AG10803 (cell line): ENCODE data around the gene UGT1A5.

Source experiments
- DNase-seq: peaks from one replicate; pipeline ENCODE4 v3.0.0; 2010; ENCODE audit warnings: low read depth
- H3K4me3 ChIP-seq: 2 replicates; pipeline ENCODE4 v1.5.1; 2011; ENCODE audit warnings: mild to moderate bottlenecking, low read length, control low read depth
- TF ChIP-seq, protein P1 (sequence below): conservative IDR thresholded peaks from 2 replicates; pipeline ENCODE4 v1.5.1; 2011; ENCODE audit warnings: mild to moderate bottlenecking, low read length, control low read depth, inconsistent platforms

UGT1A5 gene

DNA sequence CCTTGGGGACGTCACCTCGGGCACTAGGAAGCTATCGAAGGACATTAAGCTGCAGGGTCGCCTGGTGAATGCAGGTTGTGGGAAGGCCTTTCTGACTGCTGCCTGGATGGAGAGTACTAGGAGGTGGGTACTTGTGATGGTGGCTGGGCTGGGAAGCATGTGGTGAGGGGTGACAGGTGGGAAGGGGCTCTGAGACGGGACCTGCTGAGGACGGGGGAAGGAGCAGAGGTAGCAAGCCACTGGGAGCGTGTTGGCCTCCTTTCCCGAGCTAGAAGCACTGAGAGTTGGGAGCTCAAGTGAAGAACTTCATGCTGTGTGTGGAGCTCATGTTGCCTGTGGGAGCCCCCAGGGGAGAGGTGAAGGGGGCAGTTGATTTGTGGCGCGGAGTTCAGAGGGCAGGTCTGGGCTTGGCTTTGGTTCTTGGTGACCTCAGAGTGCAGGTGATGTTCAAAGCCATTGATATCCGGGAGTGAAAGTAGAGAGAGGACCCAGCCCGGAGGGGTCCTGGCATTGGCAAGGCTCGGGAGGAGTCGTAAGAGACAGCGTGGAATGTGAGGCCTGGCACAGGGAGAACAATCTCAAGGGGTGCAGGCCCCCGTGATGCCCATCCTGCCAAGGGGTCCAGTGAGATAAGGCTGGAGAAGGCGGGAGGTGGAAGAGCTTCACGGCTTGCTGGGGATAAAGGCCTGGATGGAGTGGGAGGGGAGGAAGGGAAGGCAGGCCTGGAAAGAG lies 78.6 kb downstream of the UGT1A5 start:
- no peak overlapping the region for H3K4me3 ChIP-seq
- DNase-seq: no peak
- TF ChIP-seq, protein P1, sequence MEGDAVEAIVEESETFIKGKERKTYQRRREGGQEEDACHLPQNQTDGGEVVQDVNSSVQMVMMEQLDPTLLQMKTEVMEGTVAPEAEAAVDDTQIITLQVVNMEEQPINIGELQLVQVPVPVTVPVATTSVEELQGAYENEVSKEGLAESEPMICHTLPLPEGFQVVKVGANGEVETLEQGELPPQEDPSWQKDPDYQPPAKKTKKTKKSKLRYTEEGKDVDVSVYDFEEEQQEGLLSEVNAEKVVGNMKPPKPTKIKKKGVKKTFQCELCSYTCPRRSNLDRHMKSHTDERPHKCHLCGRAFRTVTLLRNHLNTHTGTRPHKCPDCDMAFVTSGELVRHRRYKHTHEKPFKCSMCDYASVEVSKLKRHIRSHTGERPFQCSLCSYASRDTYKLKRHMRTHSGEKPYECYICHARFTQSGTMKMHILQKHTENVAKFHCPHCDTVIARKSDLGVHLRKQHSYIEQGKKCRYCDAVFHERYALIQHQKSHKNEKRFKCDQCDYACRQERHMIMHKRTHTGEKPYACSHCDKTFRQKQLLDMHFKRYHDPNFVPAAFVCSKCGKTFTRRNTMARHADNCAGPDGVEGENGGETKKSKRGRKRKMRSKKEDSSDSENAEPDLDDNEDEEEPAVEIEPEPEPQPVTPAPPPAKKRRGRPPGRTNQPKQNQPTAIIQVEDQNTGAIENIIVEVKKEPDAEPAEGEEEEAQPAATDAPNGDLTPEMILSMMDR: no peak

DNA sequence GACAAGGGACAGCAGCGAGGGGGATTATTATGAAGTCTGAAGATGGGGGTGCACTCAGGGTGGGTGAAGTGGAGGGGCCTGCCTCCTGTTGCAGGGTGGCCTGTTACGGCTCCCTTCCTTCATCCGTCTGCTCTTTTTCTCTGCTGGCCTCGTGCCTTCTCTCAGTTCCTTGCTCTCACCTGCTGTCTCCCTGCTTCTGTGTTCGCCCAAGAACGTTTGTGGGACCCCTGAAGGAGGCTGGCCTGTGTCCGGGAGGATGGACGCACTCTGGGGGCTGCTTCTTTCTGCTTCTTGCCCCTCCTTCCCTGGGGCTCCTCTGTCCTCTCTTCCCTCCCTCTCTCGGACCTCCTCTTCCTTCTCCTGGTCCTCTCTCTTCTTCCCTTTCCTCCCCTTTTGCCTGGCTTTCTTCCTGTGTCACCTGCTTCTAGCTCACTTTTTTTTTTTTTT lies 79.2 kb downstream of the UGT1A5 start:
- TF ChIP-seq, protein P1: no peak
- no peak overlapping the region for H3K4me3 ChIP-seq
- no peak for DNase-seq

DNA sequence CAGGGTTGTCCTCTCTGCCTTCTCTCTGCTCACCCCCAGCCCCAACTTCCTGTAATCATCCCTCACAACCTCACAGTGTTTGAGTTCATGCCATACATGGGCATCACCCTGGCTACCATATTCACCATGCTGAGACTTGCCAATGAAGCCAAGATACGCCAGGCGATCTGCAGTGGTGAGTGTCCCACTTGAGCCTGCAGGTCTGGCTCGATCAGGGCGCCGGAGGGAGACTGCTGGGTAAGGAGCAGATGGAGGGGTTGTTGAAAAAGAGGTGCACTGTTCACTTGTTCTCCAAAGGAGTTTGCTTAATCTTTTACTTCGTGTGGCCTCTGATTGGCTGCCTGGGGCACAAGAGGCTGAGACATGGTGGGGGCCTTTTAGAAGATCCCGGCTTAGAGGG lies 80.0 kb downstream of the UGT1A5 start:
- TF ChIP-seq, protein P1: no peak
- no peak overlapping the region for H3K4me3 ChIP-seq
- DNase-seq: no peak

DNA sequence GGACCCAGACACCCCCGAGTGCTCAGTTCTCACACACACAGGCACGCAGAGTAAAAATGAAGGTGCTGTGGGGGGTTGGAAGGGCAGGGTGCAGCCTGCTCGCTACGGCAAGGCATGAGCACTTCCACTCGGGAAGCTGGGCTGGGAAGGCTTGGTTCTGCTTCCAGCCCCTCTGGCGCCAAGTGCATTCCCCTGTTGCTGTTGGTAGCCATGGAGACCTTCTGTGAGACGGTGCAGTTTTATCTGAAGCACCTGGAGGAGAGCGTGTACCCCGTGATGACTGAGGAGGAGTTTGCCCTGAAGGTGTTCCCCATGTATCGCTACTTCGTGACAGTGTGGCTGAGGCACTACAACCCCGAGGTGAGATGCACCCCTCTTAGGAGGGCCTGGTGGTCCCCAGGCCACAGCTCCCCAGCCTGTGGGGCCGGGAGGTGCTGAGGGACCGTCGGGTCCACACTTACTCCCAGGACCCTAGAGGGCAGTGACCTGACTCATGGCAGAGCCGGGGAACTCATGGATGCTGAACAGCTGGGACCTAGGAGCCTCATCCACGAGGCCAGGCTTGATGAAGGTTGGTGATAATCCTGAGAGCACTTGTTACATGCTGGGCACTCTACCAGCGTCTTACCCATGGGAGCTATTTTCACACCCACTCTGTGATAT lies 80.9 kb downstream of the UGT1A5 start:
- DNase-seq: no peak
- no peak overlapping the region for H3K4me3 ChIP-seq
- TF ChIP-seq, protein P1: no peak

DNA sequence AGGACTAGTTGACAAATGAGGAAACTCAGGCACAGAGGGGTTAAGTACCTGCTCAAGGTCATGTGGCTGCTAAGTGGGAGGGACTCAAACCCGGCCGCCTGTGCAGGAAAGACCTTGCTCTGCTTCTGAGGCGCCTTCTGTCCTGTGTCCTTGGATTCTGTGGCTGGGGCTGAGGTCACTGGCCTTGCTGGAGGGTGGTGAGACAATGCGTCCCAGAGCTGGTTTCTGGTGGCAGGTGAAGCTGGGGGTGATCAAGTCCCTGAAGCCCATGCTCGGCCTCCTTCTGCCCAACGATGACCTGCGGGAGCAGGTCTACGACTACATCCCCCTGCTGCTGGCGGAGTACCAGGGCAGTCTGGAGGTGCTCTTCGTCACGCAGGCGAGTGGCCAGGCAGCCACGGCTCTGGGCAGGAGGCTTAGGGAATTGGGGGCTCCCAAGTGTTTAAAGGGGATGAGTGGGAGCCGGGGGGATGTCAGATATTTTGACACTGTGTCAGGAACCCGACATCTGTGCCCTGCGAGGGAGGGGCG lies 81.5 kb downstream of the UGT1A5 start:
- no peak overlapping the region for H3K4me3 ChIP-seq
- TF ChIP-seq, protein P1: no peak
- no peak for DNase-seq

DNA sequence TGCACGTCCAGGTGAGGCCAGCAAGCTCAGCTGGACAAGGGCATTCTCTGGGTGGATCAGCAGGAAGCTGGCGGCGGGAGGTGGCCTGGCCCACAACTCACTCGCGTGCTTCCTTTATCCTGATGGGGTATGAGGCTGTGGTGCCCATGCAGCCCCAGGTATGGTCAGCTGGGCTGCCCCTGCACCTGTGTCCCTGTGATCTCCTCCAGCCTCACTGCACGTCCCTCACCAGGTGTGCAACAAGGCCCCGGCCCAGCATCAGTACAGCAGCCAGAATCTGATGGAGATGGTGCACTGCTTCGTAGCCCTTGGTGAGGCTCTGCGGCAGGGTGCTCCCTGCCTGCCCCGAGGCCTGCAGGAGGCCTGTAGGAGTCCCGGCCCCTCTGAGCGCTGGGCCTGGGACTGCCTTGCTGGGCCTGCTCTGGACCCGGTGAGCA lies 83.0 kb downstream of the UGT1A5 start:
- DNase-seq: no peak
- TF ChIP-seq, protein P1: no peak
- H3K4me3 ChIP-seq: no peak overlapping the region
